OCI-LY1 (cell line): Measurements from ENCODE around the gene RAB6B.

Source experiments
- CTCF ChIP-seq: fragments of 200-600 bp; sonication (generic), shearing (Covaris generic); IDR thresholded peaks from 2 replicates; pipeline ENCODE4 v1.5.1; 2017; ENCODE audit warnings: mild to moderate bottlenecking, antibody characterized with exemption, low read length, moderate library complexity, mixed read lengths
- EZH2 ChIP-seq: fragments of 200-600 bp; sonication (generic), shearing (Covaris generic); IDR thresholded peaks from 2 replicates; pipeline ENCODE4 v1.8.0; 2017; ENCODE audit warnings: borderline replicate concordance, mixed run types, mild to moderate bottlenecking, antibody characterized with exemption, low read length, moderate library complexity, mixed read lengths

- TF ChIP-seq EZH2 (no peak), CTCF (no peak)
Measured at GRCh38 chr3:133869586-133869985, 26.1 kb downstream of the RAB6B start.
